Prostate gland (tissue), 2 donors: Measurements from ENCODE around the gene SERPINC1. TPM values are rescaled to one million over a fixed set of nuclear protein-coding genes. Genes with fewer than 3 reads are reported as not detected.

Experiments
- DNase-seq: peaks from one replicate; pipeline ENCODE4 v3.0.0-alpha.2; 2019; ENCODE audit warnings: low spot score
- H3K27ac ChIP-seq, 2 donors: fragments of 200-600 bp; sonication (generic); 2 replicates each; pipeline ENCODE4 v1.5.1; 2017 to 2019
- H3K27me3 ChIP-seq: fragments of 200-600 bp; sonication (generic); replicated peaks from 2 replicates; pipeline ENCODE4 v1.5.1; 2019; ENCODE audit not compliant: insufficient read depth
- H3K36me3 ChIP-seq, 2 donors: fragments of 200-600 bp; sonication (generic); 1 replicate in 1 of 2; 2 replicates in 1 of 2; pipeline versions ENCODE4 v1.5.1 to v1.8.1; 2017 to 2019
- H3K4me1 ChIP-seq: fragments of 200-600 bp; sonication (generic); replicated peaks from 2 replicates; pipeline ENCODE4 v1.5.1; 2019
- H3K4me3 ChIP-seq, 2 donors: fragments of 200-600 bp; sonication (generic); 2 replicates each; pipeline ENCODE4 v1.5.1; 2017 to 2019
- H3K9me3 ChIP-seq: fragments of 200-600 bp; sonication (generic); 2 replicates; pipeline ENCODE4 v1.5.1; 2017
- CTCF ChIP-seq, 4 experiments: fragments of 200-600 bp in 2 of 4; fragments of 450-650 bp in 2 of 4; sonication (generic) in 2 of 4; IDR thresholded peaks; 1 replicate in 3 of 4; 2 replicates in 1 of 4; pipeline ENCODE4 v1.5.1; 2016 to 2019; ENCODE audit warnings: antibody characterized with exemption in 4 of 4, mild to moderate bottlenecking in 2 of 4, moderate library complexity in 2 of 4
- POLR2A ChIP-seq: fragments of 450-650 bp; IDR thresholded peaks from one replicate; pipeline ENCODE4 v1.6.1; 2016; ENCODE audit warnings: antibody characterized with exemption, mild to moderate bottlenecking
- POLR2AphosphoS5 ChIP-seq: sonication (generic); formaldehyde crosslinking; IDR thresholded peaks from one replicate; pipeline ENCODE4 v1.6.1; 2017; ENCODE audit warnings: antibody characterized with exemption
- WGBS: methylation state at CpG from one replicate; pipeline ENCODE4 v1.1.5; 2018; 5-methylcytosine and 5-hydroxymethylcytosine counted together
- intact Hi-C: fragments of 100-400 bp; cut with DNase I; formaldehyde crosslinking; loops from one replicate; pipeline ENCODE4 v1.14.2; 2022
- total RNA-seq, 2 donors: library from RNA; depleted of rRNA; stranded (reverse); fragments of >200 nt; gene quantifications; one replicate each; pipeline ENCODE4 v1.1.0, GENCODE V29; 2016

Gene SERPINC1
- total RNA-seq, 2 donors from 2014 or later, result not detected

- WGBS, result under 1% methylated on average over 41 of the region's 53 CpGs
- peak; percentile 54 for TF ChIP-seq POLR2A
- no peak for TF ChIP-seq CTCF (IDR thresholded peaks at IDR 0.05)
- H3K36me3 ChIP-seq, result no peaks in the 10 kb centered on the region
- peak within 1 kb of the TSS; percentile 98 to 99 for H3K27ac ChIP-seq
- DNase-seq, result peak; percentile 91
- H3K4me3 ChIP-seq, result peak within 1 kb of the TSS; percentile 79 to 97
- H3K9me3 ChIP-seq, result no peaks in the 10 kb centered on the region
- peaks cover 10% of the 10 kb centered on the region for H3K4me1 ChIP-seq
- intact Hi-C loops, result no loop called here
- no peaks in the 10 kb centered on the region for H3K27me3 ChIP-seq
Observed at GRCh38 chr1:173868266-173869020, 48.7 kb downstream of the SERPINC1 start, which contains the start of gene ZBTB37. ZBTB37 (plus strand) TSS chr1:173868380; CDS start chr1:173870226, 1,846 bp downstream.

- H3K36me3 ChIP-seq, result no peaks in the 10 kb centered on the region
- intact Hi-C loops, result no loop called here
Observed at GRCh38 chr1:173867753-173868265, 49.3 kb downstream of the SERPINC1 start, which contains the start of gene GAS5. GAS5 (minus strand) TSS chr1:173867989.

GRCh38 chr1:173867141-173867752, 49.9 kb downstream of the SERPINC1 start:
- TF ChIP-seq POLR2A (no peak), CTCF (IDR thresholded peaks at IDR 0.05) (no peak), POLR2AphosphoS5 (no peak)
- no peak for DNase-seq
- 4% methylated on average over 32 of the region's 32 CpGs for WGBS

More at GRCh38 chr1:173867753-173868265, 49.3 kb downstream of the SERPINC1 start, which contains the start of gene GAS5:
- peaks cover 10% of the 10 kb centered on the region for H3K4me1 ChIP-seq
- H3K9me3 ChIP-seq, result no peaks in the 10 kb centered on the region
- H3K4me3 ChIP-seq, result peak within 1 kb of the TSS; percentile 79 to 97
- WGBS, result 1% methylated on average over 30 of the region's 30 CpGs
- peak within 1 kb of the TSS; percentile 98 to 99 for H3K27ac ChIP-seq
- peak; percentile 100 for DNase-seq
- no peaks in the 10 kb centered on the region for H3K27me3 ChIP-seq
- peak; percentile 99 for TF ChIP-seq POLR2AphosphoS5
- TF ChIP-seq POLR2A, result peak; percentile 98
- TF ChIP-seq CTCF (IDR thresholded peaks at IDR 0.05), result peak in 1 of 4 experiments; percentile 31

GRCh38 chr1:173866413-173867115, 50.6 kb downstream of the SERPINC1 start:
- Histone ChIP-seq H3K27me3 (no peaks in the 10 kb centered on the region), H3K9me3 (no peaks in the 10 kb centered on the region), H3K4me3 (peak overlapping the region; percentile 79 to 97), H3K36me3 (no peaks in the 10 kb centered on the region), H3K27ac (peak overlapping the region; percentile 98 to 99), H3K4me1 (peaks cover 10% of the 10 kb centered on the region)
- intact Hi-C loops, result no loop called here
- WGBS, result 7% methylated on average over 2 of the region's 2 CpGs
- DNase-seq, result no peak
- TF ChIP-seq POLR2AphosphoS5 (no peak), CTCF (IDR thresholded peaks at IDR 0.05) (peak in 1 of 4 experiments; percentile 5)

More at GRCh38 chr1:173867141-173867752, 49.9 kb downstream of the SERPINC1 start:
- Histone ChIP-seq H3K27ac (peak overlapping the region; percentile 98 to 99), H3K4me3 (peak overlapping the region; percentile 79 to 97), H3K27me3 (no peaks in the 10 kb centered on the region), H3K4me1 (peaks cover 10% of the 10 kb centered on the region), H3K36me3 (no peaks in the 10 kb centered on the region), H3K9me3 (no peaks in the 10 kb centered on the region)
- intact Hi-C loops, result no loop called here
